Liver (tissue), 9 donors: ENCODE data around the gene AGBL4. TPM values are rescaled to one million over a fixed set of nuclear protein-coding genes. Genes with fewer than 3 reads are reported as not detected.

Experiments
- DNase-seq: peaks from one replicate; pipeline ENCODE4 v3.0.0-alpha.2; 2017; ENCODE audit warnings: low spot score
- H3K27ac ChIP-seq, 2 donors: one replicate each; pipeline ENCODE4 v1.7.0; 2013; ENCODE audit warnings: inconsistent platforms in 2 of 2, low read length in 2 of 2, control low read depth in 1 of 2, low read depth in 1 of 2, mild to moderate bottlenecking in 1 of 2
- H3K27me3 ChIP-seq, 4 donors: one replicate each; pipeline versions ENCODE4 v1.6.1 to v1.7.0; 2013; ENCODE audit warnings: low read length in 3 of 4, inconsistent platforms in 1 of 4, mild to moderate bottlenecking in 1 of 4, moderate library complexity in 1 of 4; ENCODE audit not compliant: control insufficient read depth in 4 of 4, insufficient read depth in 4 of 4
- H3K36me3 ChIP-seq, 4 donors: one replicate each; pipeline versions ENCODE4 v1.6.1 to v1.7.0; 2013; ENCODE audit warnings: low read length in 3 of 4, mild to moderate bottlenecking in 3 of 4, low read depth in 1 of 4, moderate library complexity in 1 of 4; ENCODE audit not compliant: control insufficient read depth in 4 of 4, insufficient read depth in 3 of 4
- H3K4me1 ChIP-seq, 4 donors: one replicate each; pipeline versions ENCODE4 v1.6.1 to v1.7.0; 2013; ENCODE audit warnings: low read length in 3 of 4, mild to moderate bottlenecking in 3 of 4, moderate library complexity in 1 of 4; ENCODE audit not compliant: control insufficient read depth in 4 of 4, insufficient read depth in 4 of 4
- H3K4me3 ChIP-seq, 3 donors: one replicate each; pipeline versions ENCODE4 v1.6.1 to v1.7.0; 2013; ENCODE audit warnings: low read length in 3 of 3, control low read depth in 1 of 3, low read depth in 1 of 3, mild to moderate bottlenecking in 1 of 3
- H3K9ac ChIP-seq, 2 donors: one replicate each; pipeline ENCODE4 v1.7.0; 2013; ENCODE audit warnings: low read length in 2 of 2, mild to moderate bottlenecking in 2 of 2, moderate library complexity in 2 of 2, control low read depth in 1 of 2, low read depth in 1 of 2
- H3K9me3 ChIP-seq, 4 donors: one replicate each; pipeline versions ENCODE4 v1.6.1 to v1.7.0; 2013; ENCODE audit warnings: low read length in 3 of 4; ENCODE audit not compliant: control insufficient read depth in 4 of 4
- ATF3 ChIP-seq: IDR thresholded peaks from 2 replicates; pipeline ENCODE4 v1.6.1; 2016; ENCODE audit warnings: antibody characterized with exemption
- CTCF ChIP-seq: fragments of 150-350 bp; IDR thresholded peaks from 2 replicates; pipeline ENCODE4 v1.5.1; 2017; ENCODE audit warnings: improper control_type of control experiment, low read depth, low read length; ENCODE audit not compliant: missing input control
- EGR1 ChIP-seq, 2 donors: IDR thresholded peaks; 2 replicates each; pipeline ENCODE4 v1.6.1; 2016 to 2018; ENCODE audit warnings: antibody characterized with exemption in 2 of 2, low read depth in 2 of 2
- FOXA1 ChIP-seq: IDR thresholded peaks from 2 replicates; pipeline ENCODE4 v1.6.1; 2016; ENCODE audit warnings: antibody characterized with exemption
- FOXA2 ChIP-seq: IDR thresholded peaks from 2 replicates; pipeline ENCODE4 v1.6.1; 2016; ENCODE audit warnings: antibody characterized with exemption
- GABPA ChIP-seq, 2 donors: IDR thresholded peaks in 1 of 2; conservative IDR thresholded peaks in 1 of 2; 2 replicates each; pipeline ENCODE4 v1.6.1; 2016; ENCODE audit warnings: antibody characterized with exemption in 2 of 2, mild to moderate bottlenecking in 1 of 2, moderate library complexity in 1 of 2
- HNF4G ChIP-seq: IDR thresholded peaks from 2 replicates; pipeline ENCODE4 v1.6.1; 2016; ENCODE audit warnings: antibody characterized with exemption
- JUND ChIP-seq, 2 donors: IDR thresholded peaks; 2 replicates each; pipeline ENCODE4 v1.6.1; 2016; ENCODE audit warnings: antibody characterized with exemption in 2 of 2
- MAX ChIP-seq: IDR thresholded peaks from 2 replicates; pipeline ENCODE4 v1.6.1; 2016; ENCODE audit warnings: antibody characterized with exemption
- NR2F2 ChIP-seq: IDR thresholded peaks from 2 replicates; pipeline ENCODE4 v1.6.1; 2016; ENCODE audit warnings: antibody characterized with exemption
- RAD21 ChIP-seq, 2 donors: IDR thresholded peaks; 2 replicates each; pipeline ENCODE4 v1.6.1; 2016; ENCODE audit warnings: antibody characterized with exemption in 2 of 2, mild to moderate bottlenecking in 2 of 2
- REST ChIP-seq: IDR thresholded peaks from 2 replicates; pipeline ENCODE4 v1.6.1; 2016; ENCODE audit warnings: antibody characterized with exemption, mild to moderate bottlenecking
- RXRA ChIP-seq, 2 donors: IDR thresholded peaks; 2 replicates each; pipeline ENCODE4 v1.6.1; 2017 to 2018; ENCODE audit warnings: antibody characterized with exemption in 2 of 2, mild to moderate bottlenecking in 1 of 2
- SP1 ChIP-seq: IDR thresholded peaks from 2 replicates; pipeline ENCODE4 v1.6.1; 2018; ENCODE audit warnings: antibody characterized with exemption, mild to moderate bottlenecking
- TAF1 ChIP-seq: conservative IDR thresholded peaks from 2 replicates; pipeline ENCODE4 v1.6.1; 2016; ENCODE audit warnings: antibody characterized with exemption, mild to moderate bottlenecking
- YY1 ChIP-seq: IDR thresholded peaks from 2 replicates; pipeline ENCODE4 v1.6.1; 2016; ENCODE audit warnings: antibody characterized with exemption, mild to moderate bottlenecking
- ZBTB33 ChIP-seq: IDR thresholded peaks from 2 replicates; pipeline ENCODE4 v1.6.1; 2016; ENCODE audit warnings: antibody characterized with exemption
- WGBS: extraction: QIAGEN DNeasy Blood & Tissue Kit; methylation state at CpG from one replicate; pipeline ENCODE4 v1.1.7; 2013; 5-methylcytosine and 5-hydroxymethylcytosine counted together
- polyA plus RNA-seq, 2 donors: library from polyadenylated mRNA; stranded (reverse) in 1 of 2; unstranded in 1 of 2; fragments of 200-250 nt in 1 of 2; fragments of >200 nt in 1 of 2; fragmentation: Nextera tagmentation in 1 of 2; extraction: Ambion mirVana in 1 of 2; gene quantifications; one replicate each; pipeline versions ENCODE4 v1.2.1 to v1.2.3, GENCODE V29; 2013 to 2015
- total RNA-seq, 2 donors: library from RNA; depleted of rRNA; stranded (reverse); fragments of >200 nt; gene quantifications; one replicate each; pipeline ENCODE4 v1.2.3, GENCODE V29; 2014
- donor health status: healthy.
- donor health status: healthy.
- donor health status: healthy.
- donor health status: healthy.
- donor health status: healthy.

The AGBL4 gene
- total and polyA plus RNA-seq, 4 donors: 0.75 to 0.76 TPM; not detected in 2

GRCh38 chr1:49622877-49623276, 400.9 kb downstream of the AGBL4 start:
- no peaks in the 10 kb centered on the region for H3K4me1 ChIP-seq
- H3K36me3 ChIP-seq: no peaks in the 10 kb centered on the region
- H3K27ac ChIP-seq: no peak overlapping the region
- DNase-seq: no peak
- H3K9ac ChIP-seq: no peak overlapping the region
- H3K4me3 ChIP-seq: no peak overlapping the region
- WGBS: 86% methylated on average over 3 of the region's 3 CpGs
- H3K9me3 ChIP-seq: peaks cover 0 to 3% (median 1%) of the 10 kb centered on the region in 4 donors
- TF ChIP-seq NR2F2 (no peak), RXRA (IDR thresholded peaks at IDR 0.05) (no peak), FOXA2 (no peak), HNF4G (no peak)
- H3K27me3 ChIP-seq: no peaks in the 10 kb centered on the region

GRCh38 chr1:49606082-49606481, 417.7 kb downstream of the AGBL4 start:
- Histone ChIP-seq H3K36me3 (no peaks in the 10 kb centered on the region), H3K27ac (no peak overlapping the region)

More at GRCh38 chr1:49606082-49606481, 417.7 kb downstream of the AGBL4 start:
- Histone ChIP-seq H3K27me3 (no peaks in the 10 kb centered on the region), H3K9me3 (no peaks in the 10 kb centered on the region), H3K4me1 (no peaks in the 10 kb centered on the region), H3K9ac (no peak overlapping the region), H3K4me3 (no peak overlapping the region)
- DNase-seq: no peak
- WGBS: 72% methylated on average over 5 of the region's 5 CpGs
- no peak for TF ChIP-seq JUND (IDR thresholded peaks at IDR 0.05)
- no peak for TF ChIP-seq CTCF
- TF ChIP-seq YY1: no peak
- TF ChIP-seq FOXA1: no peak
- TF ChIP-seq SP1: no peak
- TF ChIP-seq ATF3: no peak
- no peak for TF ChIP-seq TAF1
- TF ChIP-seq NR2F2: no peak
- no peak for TF ChIP-seq MAX
- no peak for TF ChIP-seq REST
- TF ChIP-seq RAD21 (IDR thresholded peaks at IDR 0.05): no peak
- no peak for TF ChIP-seq HNF4G
- TF ChIP-seq EGR1 (IDR thresholded peaks at IDR 0.05; ENCODE audit: low read depth in 2 of 2): no peak
- TF ChIP-seq GABPA (IDR thresholded peaks at IDR 0.05 in 1 of 2, conservative IDR thresholded peaks at IDR 0.05 in 1 of 2): no peak
- no peak for TF ChIP-seq ZBTB33
